Smooth muscle cell of the brain vasculature (primary cell): Measurements from ENCODE around the gene PDGFB.

Experiments
- DNase-seq: peaks from one replicate; pipeline ENCODE4 v3.0.0-alpha.2; 2012; ENCODE audit warnings: low read depth, low spot score

Gene PDGFB

GRCh38 chr22:39240831-39241793 is 3.7 kb downstream of the PDGFB start:
- DNase-seq: no peak

- DNase-seq: no peak
Observed at GRCh38 chr22:39239561-39240423, 5.0 kb downstream of the PDGFB start.

GRCh38 chr22:39238966-39239505 is 5.7 kb downstream of the PDGFB start:
- DNase-seq: no peak

- DNase-seq: no peak
Observed at GRCh38 chr22:39238561-39238960, 6.2 kb downstream of the PDGFB start.

- DNase-seq: no peak
Observed at GRCh38 chr22:39238101-39238466, 6.7 kb downstream of the PDGFB start.

GRCh38 chr22:39237318-39238100 is 7.3 kb downstream of the PDGFB start:
- DNase-seq: no peak

- no peak for DNase-seq
Observed at GRCh38 chr22:39236321-39237317, 8.2 kb downstream of the PDGFB start.

- no peak for DNase-seq
Observed at GRCh38 chr22:39234867-39235687, 9.7 kb downstream of the PDGFB start.

- no peak for DNase-seq
Observed at GRCh38 chr22:39234472-39234787, 10.4 kb downstream of the PDGFB start.

GRCh38 chr22:39233710-39234471 is 10.9 kb downstream of the PDGFB start:
- no peak for DNase-seq

- DNase-seq: no peak
Observed at GRCh38 chr22:39232806-39233709, 11.7 kb downstream of the PDGFB start.

GRCh38 chr22:39232246-39232645 is 12.5 kb downstream of the PDGFB start:
- DNase-seq: no peak

- DNase-seq: no peak
Observed at GRCh38 chr22:39231197-39231950, 13.4 kb downstream of the PDGFB start.

GRCh38 chr22:39230261-39231196 is 14.3 kb downstream of the PDGFB start:
- no peak for DNase-seq

- no peak for DNase-seq
Observed at GRCh38 chr22:39229688-39230260, 15.0 kb downstream of the PDGFB start.
